ENCODE data around the gene RAPH1.

Gene RAPH1

GRCh38 chr2:203360833-203361430 is 174.2 kb downstream of the RAPH1 start:
- DNase-seq (ENCODE audit: low spot score), result no peak

- DNase-seq (ENCODE audit: low spot score), result no peak
These were observed 175.7 kb downstream of the RAPH1 start for GRCh38 chr2:203359450-203359849.

GRCh38 chr2:203354966-203355365 is 180.1 kb downstream of the RAPH1 start:
- no peak for DNase-seq (ENCODE audit: low spot score)

- no peak for DNase-seq (ENCODE audit: low spot score)
These were observed 182.4 kb downstream of the RAPH1 start for GRCh38 chr2:203352604-203353255.

GRCh38 chr2:203347375-203347774 is 187.7 kb downstream of the RAPH1 start:
- DNase-seq (ENCODE audit: low spot score), result no peak

- DNase-seq (ENCODE audit: low spot score), result no peak
These were observed 188.5 kb downstream of the RAPH1 start for GRCh38 chr2:203346612-203347011.

- DNase-seq (ENCODE audit: low spot score), result no peak
These were observed 190.4 kb downstream of the RAPH1 start for GRCh38 chr2:203344667-203345066.

Measured in AG08395 (cell line).